Right atrium auricular region (tissue), 2 donors: ENCODE data around the gene GTF2IRD1. TPM values are rescaled to one million over a fixed set of nuclear protein-coding genes. Genes with fewer than 3 reads are reported as not detected.

Experiments
- DNase-seq: peaks from one replicate; pipeline ENCODE4 v3.0.0-alpha.2; 2019; ENCODE audit warnings: low spot score
- H3K27ac ChIP-seq, 2 donors: fragments of 200-600 bp; sonication (generic); 1 replicate in 1 of 2; 2 replicates in 1 of 2; pipeline ENCODE4 v1.5.1; 2016 to 2019
- H3K27me3 ChIP-seq, 2 donors: fragments of 200-600 bp; sonication (generic); one replicate each; pipeline versions ENCODE4 v1.5.1 to v1.6.0; 2017 to 2019
- H3K36me3 ChIP-seq: fragments of 200-600 bp; sonication (generic); one replicate; pipeline ENCODE4 v1.5.1; 2016
- H3K4me1 ChIP-seq, 2 donors: fragments of 200-600 bp; sonication (generic); one replicate each; pipeline versions ENCODE4 v1.5.1 to v1.6.0; 2017 to 2019
- H3K4me3 ChIP-seq, 2 donors: fragments of 200-600 bp; sonication (generic); 1 replicate in 1 of 2; 2 replicates in 1 of 2; pipeline ENCODE4 v1.5.1; 2017 to 2019; ENCODE audit warnings: mild to moderate bottlenecking in 1 of 2, moderate library complexity in 1 of 2
- H3K9me3 ChIP-seq, 2 donors: fragments of 200-600 bp; sonication (generic); one replicate each; pipeline ENCODE4 v1.5.1; 2019
- CTCF ChIP-seq, 2 donors: fragments of 200-600 bp; sonication (generic); IDR thresholded peaks; one replicate each; pipeline ENCODE4 v1.5.1; 2019; ENCODE audit warnings: antibody characterized with exemption in 2 of 2
- total RNA-seq, 2 donors: library from RNA; depleted of rRNA; stranded (reverse); fragments of >200 nt; gene quantifications; one replicate each; pipeline ENCODE4 v1.1.0, GENCODE V29; 2016

Gene GTF2IRD1
- total RNA-seq, 2 donors from 2014 or later: 15.6 to 16.5 TPM

- Histone ChIP-seq H3K27ac (no peak overlapping the region), H3K36me3 (no peaks in the 10 kb centered on the region), H3K4me3 (no peak overlapping the region), H3K4me1 (no peaks in the 10 kb centered on the region), H3K9me3 (peaks cover 0 to 10% of the 10 kb centered on the region in 2 donors), H3K27me3 (no peaks in the 10 kb centered on the region)
- no peak for DNase-seq
- no peak for TF ChIP-seq CTCF (IDR thresholded peaks at IDR 0.05)
Observed at GRCh38 chr7:74441801-74442200, 11.9 kb upstream of the GTF2IRD1 start.

GRCh38 chr7:74443543-74444247 is 10.0 kb upstream of the GTF2IRD1 start:
- Histone ChIP-seq H3K27ac (no peak overlapping the region), H3K27me3 (no peaks in the 10 kb centered on the region), H3K9me3 (peaks cover 0 to under 1% of the 10 kb centered on the region in 2 donors), H3K36me3 (no peaks in the 10 kb centered on the region), H3K4me3 (no peak overlapping the region), H3K4me1 (no peaks in the 10 kb centered on the region)
- no peak for TF ChIP-seq CTCF (IDR thresholded peaks at IDR 0.05)
- DNase-seq: no peak

GRCh38 chr7:74449144-74449543 is 4.6 kb upstream of the GTF2IRD1 start:
- DNase-seq: no peak
- peaks cover 0 to 9% of the 10 kb centered on the region in 2 donors for H3K4me1 ChIP-seq
- H3K27me3 ChIP-seq: no peaks in the 10 kb centered on the region
- H3K27ac ChIP-seq: no peak overlapping the region
- H3K9me3 ChIP-seq: no peaks in the 10 kb centered on the region
- no peaks in the 10 kb centered on the region for H3K36me3 ChIP-seq
- no peak overlapping the region for H3K4me3 ChIP-seq
- TF ChIP-seq CTCF (IDR thresholded peaks at IDR 0.05): no peak

GRCh38 chr7:74449809-74450397 is 3.8 kb upstream of the GTF2IRD1 start:
- no peak overlapping the region for H3K4me3 ChIP-seq
- no peak overlapping the region for H3K27ac ChIP-seq
- H3K27me3 ChIP-seq: no peaks in the 10 kb centered on the region
- peak; percentile 73 to 91 for TF ChIP-seq CTCF (IDR thresholded peaks at IDR 0.05)
- no peak for DNase-seq
- peaks cover 0 to 17% of the 10 kb centered on the region in 2 donors for H3K4me1 ChIP-seq
- no peaks in the 10 kb centered on the region for H3K9me3 ChIP-seq
- no peaks in the 10 kb centered on the region for H3K36me3 ChIP-seq

- peaks cover 0 to 28% of the 10 kb centered on the region in 2 donors for H3K4me1 ChIP-seq
- H3K27ac ChIP-seq: peak overlapping the region; percentile 94 to 98
- no peaks in the 10 kb centered on the region for H3K9me3 ChIP-seq
- no peak for TF ChIP-seq CTCF (IDR thresholded peaks at IDR 0.05)
- DNase-seq: no peak
- peak overlapping the region; percentile 70 to 80 for H3K4me3 ChIP-seq
- H3K27me3 ChIP-seq: no peaks in the 10 kb centered on the region
- H3K36me3 ChIP-seq: no peaks in the 10 kb centered on the region
Observed at GRCh38 chr7:74452748-74453321, 871 bp upstream of the GTF2IRD1 start.
